SK-N-SH (cell line): Measurements from ENCODE around the gene SRBD1. TPM values are rescaled to one million over a fixed set of nuclear protein-coding genes. Genes with fewer than 3 reads are reported as not detected.

ENCODE experiments used
- CTCF ChIA-PET: fragments of 300-600, 350-600 bp; formaldehyde crosslinking; extraction: SDS; loops from one replicate; lab custom pipeline; 2021; lab: Yijun Ruan, JAX
- POLR2A ChIA-PET: fragments of 350-600 bp; sonication (Branson Sonifier 250); formaldehyde crosslinking; extraction: SDS; loops from one replicate; lab custom pipeline; 2020; ENCODE audit warnings: antibody characterized with exemption, inconsistent platforms; lab: Yijun Ruan, JAX
- DNase-seq: peaks from one replicate; pipeline ENCODE4 v3.0.0; 2012
- H2AFZ ChIP-seq: fragments of 200-600 bp; sonication (generic); 2 replicates; pipeline ENCODE4 v1.8.1; 2016; ENCODE audit warnings: antibody characterized with exemption, mild to moderate bottlenecking, low read depth
- H3F3A ChIP-seq: fragments of 200-600 bp; sonication (generic); replicated peaks from 2 replicates; pipeline ENCODE3; 2016; ENCODE audit warnings: antibody characterized with exemption, mild to moderate bottlenecking; ENCODE audit not compliant: insufficient read depth
- H3K27ac ChIP-seq, 2 experiments: fragments of 200-500 bp in 1 of 2; fragments of 200-600 bp in 1 of 2; sonication (Bioruptor generic) in 1 of 2; sonication (generic), shearing (Covaris generic) in 1 of 2; 2 replicates each; pipeline versions ENCODE4 v1.5.1 to v1.6.1; 2014 to 2016; ENCODE audit warnings: low read depth in 2 of 2, inconsistent platforms in 1 of 2, low read length in 1 of 2, mild to moderate bottlenecking in 1 of 2, mixed read lengths in 1 of 2
- H3K27me3 ChIP-seq: fragments of 200-600 bp; sonication (generic), shearing (Covaris generic); 2 replicates; pipeline ENCODE4 v1.6.1; 2016; ENCODE audit warnings: mixed run types; ENCODE audit not compliant: insufficient read depth
- H3K36me3 ChIP-seq, 2 experiments: fragments of 200-500 bp in 1 of 2; fragments of 200-600 bp in 1 of 2; sonication (Bioruptor generic) in 1 of 2; sonication (generic) in 1 of 2; replicated peaks in 1 of 2; 2 replicates each; pipeline versions ENCODE3 to v1.5.1; 2014 to 2016; ENCODE audit warnings: low read length in 1 of 2, mild to moderate bottlenecking in 1 of 2; ENCODE audit not compliant: insufficient read depth in 2 of 2, control insufficient read depth in 1 of 2
- H3K4me1 ChIP-seq, 2 experiments: fragments of 200-500 bp in 1 of 2; fragments of 200-600 bp in 1 of 2; sonication (Bioruptor generic) in 1 of 2; sonication (generic), shearing (Covaris generic) in 1 of 2; 2 replicates each; pipeline versions ENCODE4 v1.5.1 to v1.6.1; 2014 to 2016; ENCODE audit warnings: low read depth in 1 of 2, low read length in 1 of 2, mixed run types in 1 of 2; ENCODE audit not compliant: insufficient read depth in 2 of 2, control insufficient read depth in 1 of 2
- H3K4me2 ChIP-seq: fragments of 200-600 bp; sonication (generic), shearing (Covaris generic); 2 replicates; pipeline ENCODE4 v1.6.1; 2017; ENCODE audit warnings: mixed run types
- H3K4me3 ChIP-seq, 2 experiments: fragments of 200-500 bp in 1 of 2; fragments of 200-600 bp in 1 of 2; sonication (Bioruptor generic) in 1 of 2; sonication (generic), shearing (Covaris generic) in 1 of 2; 2 replicates each; pipeline versions ENCODE4 v1.5.1 to v1.8.1; 2014 to 2016; ENCODE audit warnings: low read depth in 2 of 2, inconsistent platforms in 1 of 2, low read length in 1 of 2, mild to moderate bottlenecking in 1 of 2, mixed read lengths in 1 of 2, moderate library complexity in 1 of 2
- H3K79me2 ChIP-seq: fragments of 200-600 bp; sonication (generic); 2 replicates; pipeline ENCODE4 v1.8.1; 2017; ENCODE audit warnings: mild to moderate bottlenecking; ENCODE audit not compliant: insufficient read depth
- H3K9ac ChIP-seq: fragments of 200-600 bp; sonication (generic); 2 replicates; pipeline ENCODE4 v1.6.1; 2017; ENCODE audit warnings: mixed run types
- H3K9me2 ChIP-seq: fragments of 200-600 bp; sonication (generic); 2 replicates; pipeline ENCODE4 v1.6.1; 2017; ENCODE audit warnings: mixed run types
- H3K9me3 ChIP-seq: fragments of 200-600 bp; sonication (generic); 2 replicates; pipeline ENCODE4 v1.6.1; 2017; ENCODE audit warnings: mixed run types, mild to moderate bottlenecking, moderate library complexity
- H4K20me1 ChIP-seq: fragments of 200-600 bp; sonication (generic); 2 replicates; pipeline ENCODE4 v1.6.1; 2017; ENCODE audit warnings: mild to moderate bottlenecking, mixed run types; ENCODE audit not compliant: insufficient read depth
- ELF1 ChIP-seq: IDR thresholded peaks from 2 replicates; pipeline ENCODE4 v1.4.0; 2012
- FOSL2 ChIP-seq: IDR thresholded peaks from 2 replicates; pipeline ENCODE4 v1.4.0; 2012; ENCODE audit warnings: low read depth, mild to moderate bottlenecking, moderate library complexity, borderline replicate concordance
- GATA2 ChIP-seq: sonication (generic); formaldehyde crosslinking; IDR thresholded peaks from 2 replicates; pipeline ENCODE4 v1.5.0; 2020; ENCODE audit warnings: mild to moderate bottlenecking, missing genetic modification reagents
- RCOR1 ChIP-seq: fragments of 150-350 bp; IDR thresholded peaks from 2 replicates; pipeline ENCODE4 v1.6.1; 2017; ENCODE audit warnings: antibody characterized with exemption, low read length
- RFX5 ChIP-seq: IDR thresholded peaks from 2 replicates; pipeline ENCODE4 v1.6.1; 2012; ENCODE audit warnings: mild to moderate bottlenecking, improper control_type of control experiment, low read length
- TEAD4 ChIP-seq: IDR thresholded peaks from 2 replicates; pipeline ENCODE4 v1.4.0; 2012; ENCODE audit warnings: mild to moderate bottlenecking, borderline replicate concordance; ENCODE audit not compliant: insufficient read depth
- YY1 ChIP-seq: IDR thresholded peaks from 2 replicates; pipeline ENCODE4 v1.4.0; 2012; ENCODE audit warnings: low read depth, mild to moderate bottlenecking
- WGBS: methylation state at CpG from one replicate; pipeline ENCODE4 v1.1.6; 2017; ENCODE audit warnings: low lambda C conversion rate; 5-methylcytosine and 5-hydroxymethylcytosine counted together
- polyA plus RNA-seq, 3 experiments: library from polyadenylated mRNA; depleted of rRNA; stranded (reverse); fragments of >200 nt; gene quantifications; 2 replicates each; pipeline ENCODE4 v1.2.3, GENCODE V29; 2012
- TF ChIP-seq, protein P1 (sequence below): IDR thresholded peaks from 2 replicates; pipeline ENCODE4 v1.6.1; 2012; ENCODE audit warnings: mild to moderate bottlenecking, low read depth, low read length, moderate library complexity
- TF ChIP-seq, protein P2 (sequence below): IDR thresholded peaks from 2 replicates; pipeline ENCODE4 v1.4.0; 2012; ENCODE audit warnings: low read depth, borderline replicate concordance
- TF ChIP-seq, protein P3 (sequence below): IDR thresholded peaks from 2 replicates; pipeline ENCODE4 v1.4.0; 2012; ENCODE audit warnings: low read depth, borderline replicate concordance

SRBD1 gene
- polyA plus RNA-seq, 1 of the 3 experiments (the other 2 are of a cell fraction): 3.2 TPM

DNA sequence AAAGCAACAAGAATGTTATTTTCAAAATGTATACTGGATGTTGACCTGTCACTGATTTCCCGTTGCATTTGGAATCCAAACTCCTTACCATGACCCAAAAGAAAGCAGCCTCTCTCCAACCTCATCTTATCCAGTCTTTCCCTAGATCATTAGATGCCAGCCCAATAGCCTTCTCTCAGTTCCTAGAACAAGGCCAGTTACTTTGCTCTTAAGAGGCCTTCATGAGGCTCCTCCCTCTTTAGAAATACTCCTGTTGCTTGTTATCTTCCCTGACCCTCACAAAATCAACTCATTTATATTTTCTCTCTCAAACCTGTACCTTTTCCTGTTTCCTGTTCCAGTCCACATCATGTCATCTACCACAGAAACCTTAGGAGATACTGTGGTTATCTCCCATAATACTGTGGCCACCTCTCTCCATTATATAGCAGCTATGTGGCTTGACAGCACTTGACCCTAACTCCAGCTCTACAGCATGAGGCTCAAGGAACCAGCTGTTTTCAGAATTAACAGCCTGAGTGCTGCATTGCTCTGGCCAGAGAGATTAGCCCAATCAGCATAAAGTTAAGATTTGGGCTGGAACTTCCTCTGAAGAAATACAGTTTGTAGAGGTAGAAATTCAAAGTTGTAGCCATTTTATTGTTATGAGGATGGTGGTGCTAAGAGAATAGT is 22.8 kb downstream of the SRBD1 start:
- ChIA-PET CTCF (interaction anchor here (1.7 to 8.7 kb wide), 3 partner anchors 8 to 20 kb away, joined by 5 to 109 read pairs (median 5); partner anchors contain the start of gene SRBD1), POLR2A (no interaction called here)
- Histone ChIP-seq H3K4me2 (no peak overlapping the region), H3K9me3 (no peaks in the 10 kb centered on the region), H3K4me1 (no peaks in the 10 kb centered on the region), H3K36me3 (peaks cover 3 to 6% of the 10 kb centered on the region in 2 experiments), H3K9me2 (0 out of 2 replicates have a peak, but pooled peaks cover 2% of the 10 kb centered on the region), H3K79me2 (peaks cover 13% of the 10 kb centered on the region; the same call in 1 of the 2 replicates), H3K27ac (no peak overlapping the region), H4K20me1 (no peaks in the 10 kb centered on the region), H3K9ac (no peak overlapping the region), H3K4me3 (no peak overlapping the region), H2AFZ (no peak overlapping the region), H3F3A (peaks cover 7% of the 10 kb centered on the region)
- no peak for DNase-seq
- 92% methylated on average over 1 of the region's 1 CpG for WGBS
- TF ChIP-seq, protein P1, sequence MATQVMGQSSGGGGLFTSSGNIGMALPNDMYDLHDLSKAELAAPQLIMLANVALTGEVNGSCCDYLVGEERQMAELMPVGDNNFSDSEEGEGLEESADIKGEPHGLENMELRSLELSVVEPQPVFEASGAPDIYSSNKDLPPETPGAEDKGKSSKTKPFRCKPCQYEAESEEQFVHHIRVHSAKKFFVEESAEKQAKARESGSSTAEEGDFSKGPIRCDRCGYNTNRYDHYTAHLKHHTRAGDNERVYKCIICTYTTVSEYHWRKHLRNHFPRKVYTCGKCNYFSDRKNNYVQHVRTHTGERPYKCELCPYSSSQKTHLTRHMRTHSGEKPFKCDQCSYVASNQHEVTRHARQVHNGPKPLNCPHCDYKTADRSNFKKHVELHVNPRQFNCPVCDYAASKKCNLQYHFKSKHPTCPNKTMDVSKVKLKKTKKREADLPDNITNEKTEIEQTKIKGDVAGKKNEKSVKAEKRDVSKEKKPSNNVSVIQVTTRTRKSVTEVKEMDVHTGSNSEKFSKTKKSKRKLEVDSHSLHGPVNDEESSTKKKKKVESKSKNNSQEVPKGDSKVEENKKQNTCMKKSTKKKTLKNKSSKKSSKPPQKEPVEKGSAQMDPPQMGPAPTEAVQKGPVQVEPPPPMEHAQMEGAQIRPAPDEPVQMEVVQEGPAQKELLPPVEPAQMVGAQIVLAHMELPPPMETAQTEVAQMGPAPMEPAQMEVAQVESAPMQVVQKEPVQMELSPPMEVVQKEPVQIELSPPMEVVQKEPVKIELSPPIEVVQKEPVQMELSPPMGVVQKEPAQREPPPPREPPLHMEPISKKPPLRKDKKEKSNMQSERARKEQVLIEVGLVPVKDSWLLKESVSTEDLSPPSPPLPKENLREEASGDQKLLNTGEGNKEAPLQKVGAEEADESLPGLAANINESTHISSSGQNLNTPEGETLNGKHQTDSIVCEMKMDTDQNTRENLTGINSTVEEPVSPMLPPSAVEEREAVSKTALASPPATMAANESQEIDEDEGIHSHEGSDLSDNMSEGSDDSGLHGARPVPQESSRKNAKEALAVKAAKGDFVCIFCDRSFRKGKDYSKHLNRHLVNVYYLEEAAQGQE: no peak
- TF ChIP-seq, all 33 proteins: peak for 0
- H3K27me3 ChIP-seq: no peaks in the 10 kb centered on the region

DNA sequence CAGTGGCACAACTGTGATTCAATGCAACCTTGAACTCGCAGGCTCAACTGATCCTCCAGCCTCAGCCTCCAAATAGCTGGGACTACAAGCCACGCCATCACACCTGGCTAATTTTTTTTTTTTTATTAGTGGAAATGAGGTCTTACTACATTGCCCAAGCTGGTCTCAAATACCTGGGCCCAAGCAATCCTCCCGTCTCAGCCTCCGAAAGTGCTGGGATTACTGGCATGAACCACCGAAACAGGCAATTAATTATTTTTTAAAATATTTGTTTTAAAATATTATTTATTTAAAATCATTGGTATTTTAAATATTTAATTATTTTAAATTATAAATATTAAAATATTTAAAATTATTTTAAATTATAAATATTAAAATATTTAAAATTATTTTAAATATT is 24.5 kb downstream of the SRBD1 start:
- H3F3A ChIP-seq: peaks cover 7% of the 10 kb centered on the region
- peaks cover 4 to 11% of the 10 kb centered on the region in 2 experiments for H3K36me3 ChIP-seq
- no peak overlapping the region for H2AFZ ChIP-seq
- TF ChIP-seq YY1 (no peak), FOSL2 (no peak), ELF1 (no peak), RCOR1 (no peak), TEAD4 (no peak), GATA2 (CRISPR knock-in tag) (no peak), RFX5 (no peak)
- TF ChIP-seq, protein P2, sequence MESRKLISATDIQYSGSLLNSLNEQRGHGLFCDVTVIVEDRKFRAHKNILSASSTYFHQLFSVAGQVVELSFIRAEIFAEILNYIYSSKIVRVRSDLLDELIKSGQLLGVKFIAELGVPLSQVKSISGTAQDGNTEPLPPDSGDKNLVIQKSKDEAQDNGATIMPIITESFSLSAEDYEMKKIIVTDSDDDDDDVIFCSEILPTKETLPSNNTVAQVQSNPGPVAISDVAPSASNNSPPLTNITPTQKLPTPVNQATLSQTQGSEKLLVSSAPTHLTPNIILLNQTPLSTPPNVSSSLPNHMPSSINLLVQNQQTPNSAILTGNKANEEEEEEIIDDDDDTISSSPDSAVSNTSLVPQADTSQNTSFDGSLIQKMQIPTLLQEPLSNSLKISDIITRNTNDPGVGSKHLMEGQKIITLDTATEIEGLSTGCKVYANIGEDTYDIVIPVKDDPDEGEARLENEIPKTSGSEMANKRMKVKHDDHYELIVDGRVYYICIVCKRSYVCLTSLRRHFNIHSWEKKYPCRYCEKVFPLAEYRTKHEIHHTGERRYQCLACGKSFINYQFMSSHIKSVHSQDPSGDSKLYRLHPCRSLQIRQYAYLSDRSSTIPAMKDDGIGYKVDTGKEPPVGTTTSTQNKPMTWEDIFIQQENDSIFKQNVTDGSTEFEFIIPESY: no peak
- TF ChIP-seq, protein P3, sequence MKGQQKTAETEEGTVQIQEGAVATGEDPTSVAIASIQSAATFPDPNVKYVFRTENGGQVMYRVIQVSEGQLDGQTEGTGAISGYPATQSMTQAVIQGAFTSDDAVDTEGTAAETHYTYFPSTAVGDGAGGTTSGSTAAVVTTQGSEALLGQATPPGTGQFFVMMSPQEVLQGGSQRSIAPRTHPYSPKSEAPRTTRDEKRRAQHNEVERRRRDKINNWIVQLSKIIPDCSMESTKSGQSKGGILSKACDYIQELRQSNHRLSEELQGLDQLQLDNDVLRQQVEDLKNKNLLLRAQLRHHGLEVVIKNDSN: no peak
- H3K79me2 ChIP-seq: peaks cover 10% of the 10 kb centered on the region; the same call in 1 of the 2 replicates
- H3K4me2 ChIP-seq: no peak overlapping the region
- H3K4me1 ChIP-seq: no peaks in the 10 kb centered on the region
- H3K9ac ChIP-seq: no peak overlapping the region
- H3K9me3 ChIP-seq: no peaks in the 10 kb centered on the region
- POLR2A ChIA-PET: no interaction called here
- 0 out of 2 replicates have a peak, but pooled peaks cover 3% of the 10 kb centered on the region for H3K9me2 ChIP-seq
- no peak overlapping the region for H3K4me3 ChIP-seq
- CTCF ChIA-PET: interaction anchor here (1.7 to 8.7 kb wide), 6 partner anchors 10 to 76 kb away, joined by 5 to 109 read pairs (median 9); partner anchors contain the start of gene SRBD1
- H3K27me3 ChIP-seq: no peaks in the 10 kb centered on the region
- no peak for DNase-seq
- H4K20me1 ChIP-seq: no peaks in the 10 kb centered on the region
- H3K27ac ChIP-seq: no peak overlapping the region
- WGBS: 99% methylated on average over 5 of the region's 5 CpGs
